WI38 (cell line): ENCODE measurements around the gene PTPRE.

Source experiments
- H3K4me3 ChIP-seq: 2 replicates; pipeline ENCODE4 v1.5.1; 2011; ENCODE audit warnings: low read depth, mild to moderate bottlenecking, control low read depth, low read length
- TF ChIP-seq, protein P1 (sequence below): IDR thresholded peaks from 2 replicates; pipeline ENCODE4 v1.5.1; 2012; ENCODE audit warnings: low read depth, mild to moderate bottlenecking, control low read depth, low read length

The PTPRE gene

DNA sequence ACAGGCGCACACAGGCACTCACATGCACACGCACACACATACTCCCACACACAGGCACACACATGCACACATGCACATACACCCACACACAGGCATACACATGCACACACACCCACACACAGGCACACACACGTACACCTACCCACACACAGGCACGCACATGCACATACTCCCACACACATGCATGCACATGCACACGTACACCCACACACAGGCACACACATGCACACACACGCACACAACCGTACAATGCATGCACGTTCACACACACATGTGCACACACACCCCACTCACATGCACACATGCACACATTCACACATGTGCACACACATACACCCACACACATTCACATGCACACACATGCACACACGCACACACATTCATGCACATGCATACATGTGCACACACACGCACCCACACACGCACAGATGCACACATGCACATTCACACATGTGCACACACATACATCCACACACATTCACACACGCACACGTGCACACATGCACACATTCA lies 160.0 kb downstream of the PTPRE start:
- TF ChIP-seq, protein P1, sequence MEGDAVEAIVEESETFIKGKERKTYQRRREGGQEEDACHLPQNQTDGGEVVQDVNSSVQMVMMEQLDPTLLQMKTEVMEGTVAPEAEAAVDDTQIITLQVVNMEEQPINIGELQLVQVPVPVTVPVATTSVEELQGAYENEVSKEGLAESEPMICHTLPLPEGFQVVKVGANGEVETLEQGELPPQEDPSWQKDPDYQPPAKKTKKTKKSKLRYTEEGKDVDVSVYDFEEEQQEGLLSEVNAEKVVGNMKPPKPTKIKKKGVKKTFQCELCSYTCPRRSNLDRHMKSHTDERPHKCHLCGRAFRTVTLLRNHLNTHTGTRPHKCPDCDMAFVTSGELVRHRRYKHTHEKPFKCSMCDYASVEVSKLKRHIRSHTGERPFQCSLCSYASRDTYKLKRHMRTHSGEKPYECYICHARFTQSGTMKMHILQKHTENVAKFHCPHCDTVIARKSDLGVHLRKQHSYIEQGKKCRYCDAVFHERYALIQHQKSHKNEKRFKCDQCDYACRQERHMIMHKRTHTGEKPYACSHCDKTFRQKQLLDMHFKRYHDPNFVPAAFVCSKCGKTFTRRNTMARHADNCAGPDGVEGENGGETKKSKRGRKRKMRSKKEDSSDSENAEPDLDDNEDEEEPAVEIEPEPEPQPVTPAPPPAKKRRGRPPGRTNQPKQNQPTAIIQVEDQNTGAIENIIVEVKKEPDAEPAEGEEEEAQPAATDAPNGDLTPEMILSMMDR: no peak
- no peak overlapping the region for H3K4me3 ChIP-seq

DNA sequence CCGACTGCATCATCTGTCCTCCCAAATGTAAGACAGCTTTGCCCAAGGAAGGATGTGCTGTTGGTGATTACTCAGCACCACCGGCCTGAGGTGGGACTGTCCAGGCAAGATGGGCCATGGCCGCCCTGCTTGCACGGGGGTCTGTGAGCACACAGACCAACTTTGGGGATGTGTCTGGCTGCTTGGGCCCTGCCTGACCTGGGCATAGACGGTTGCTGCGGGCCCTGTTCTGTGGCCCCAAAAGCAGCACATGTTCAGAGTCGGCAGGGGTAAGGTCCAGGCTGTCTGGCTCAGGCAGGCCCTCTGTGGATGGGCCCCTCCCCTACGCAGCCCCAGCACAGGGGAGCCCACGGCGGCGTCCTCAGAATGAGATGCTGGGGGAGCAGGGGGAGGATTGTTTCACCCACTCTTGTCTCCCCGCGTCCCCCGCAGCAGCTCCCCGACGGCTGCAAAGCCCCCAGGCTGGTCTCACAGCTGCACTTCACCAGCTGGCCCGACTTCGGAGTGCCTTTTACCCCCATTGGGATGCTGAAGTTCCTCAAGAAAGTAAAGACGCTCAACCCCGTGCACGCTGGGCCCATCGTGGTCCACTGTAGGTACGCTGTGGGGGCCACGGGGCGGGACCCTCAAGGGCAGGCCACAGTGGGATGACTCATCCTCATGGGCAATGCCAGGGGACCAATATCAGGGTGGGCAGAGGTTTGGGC lies 160.9 kb downstream of the PTPRE start:
- TF ChIP-seq, protein P1: no peak
- no peak overlapping the region for H3K4me3 ChIP-seq

DNA sequence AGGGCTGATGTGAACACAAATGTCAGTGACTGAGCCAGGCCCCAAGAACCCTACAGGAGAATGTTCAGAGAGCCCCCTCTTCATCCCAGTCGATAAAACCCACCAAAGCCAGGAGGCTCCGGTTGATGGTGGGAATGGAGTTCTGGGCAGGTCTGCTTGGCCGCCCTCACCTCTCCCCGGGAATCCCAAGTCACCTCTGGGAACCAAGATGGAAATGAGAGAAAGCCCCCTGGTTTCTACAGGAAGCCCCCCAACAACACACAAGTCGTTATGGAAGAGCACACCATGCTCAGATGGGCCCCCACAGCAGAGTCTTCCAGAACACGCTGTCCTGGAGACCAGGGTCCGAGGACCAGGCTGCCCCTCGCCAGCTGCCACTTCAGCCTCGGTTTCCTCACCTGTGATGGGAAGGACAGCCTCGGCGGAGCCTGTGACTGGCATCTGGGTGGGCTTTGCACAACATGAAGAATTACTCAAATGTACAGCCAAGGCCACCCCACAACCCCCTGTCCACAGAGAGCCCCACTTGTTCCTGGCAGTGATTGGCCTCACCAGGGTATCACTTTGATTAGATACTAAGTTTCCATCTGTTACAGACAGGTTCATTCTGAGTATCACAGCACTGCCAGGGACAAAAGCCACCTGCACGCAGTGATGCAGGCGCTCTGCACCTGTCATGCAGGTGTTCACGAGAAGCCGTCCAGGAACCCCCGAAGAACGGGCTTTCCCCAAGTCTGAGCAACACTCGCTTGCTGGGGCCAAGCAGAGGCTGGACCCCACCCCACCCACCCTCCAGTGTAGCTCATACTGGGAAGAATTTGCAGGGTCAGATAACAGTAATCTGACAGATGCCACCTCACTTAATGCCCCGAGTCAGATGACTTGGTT lies 161.7 kb downstream of the PTPRE start:
- H3K4me3 ChIP-seq: no peak overlapping the region
- TF ChIP-seq, protein P1: no peak

DNA sequence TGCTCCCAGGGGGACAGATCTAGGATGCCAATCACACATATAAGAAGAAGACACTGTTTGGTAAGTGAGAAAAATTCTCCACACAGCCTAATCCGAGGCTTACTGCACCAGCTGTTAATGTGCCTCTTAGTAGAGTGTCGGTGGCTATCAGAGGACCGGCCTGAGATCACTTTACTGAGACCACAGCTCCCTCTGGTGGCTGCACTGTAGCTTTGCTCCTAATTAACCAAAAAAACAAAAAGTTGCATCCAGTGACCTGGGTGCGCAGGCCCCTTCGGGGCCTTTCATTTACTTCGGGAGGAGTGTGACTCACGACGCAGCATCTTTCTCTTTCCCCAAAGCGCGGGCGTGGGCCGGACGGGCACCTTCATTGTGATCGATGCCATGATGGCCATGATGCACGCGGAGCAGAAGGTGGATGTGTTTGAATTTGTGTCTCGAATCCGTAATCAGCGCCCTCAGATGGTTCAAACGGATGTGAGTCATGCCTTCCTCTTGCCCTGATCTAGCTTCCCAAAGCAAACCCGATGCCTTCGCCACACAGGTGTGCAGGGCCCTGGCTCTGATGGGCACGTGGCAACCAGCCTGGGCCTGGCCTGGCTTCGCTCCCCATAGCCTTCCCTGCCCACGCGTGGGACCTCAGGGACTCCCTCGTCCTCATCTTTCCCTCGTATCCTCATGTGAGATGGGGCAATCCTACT lies 162.6 kb downstream of the PTPRE start:
- TF ChIP-seq, protein P1: peak; percentile 73
- no peak overlapping the region for H3K4me3 ChIP-seq

DNA sequence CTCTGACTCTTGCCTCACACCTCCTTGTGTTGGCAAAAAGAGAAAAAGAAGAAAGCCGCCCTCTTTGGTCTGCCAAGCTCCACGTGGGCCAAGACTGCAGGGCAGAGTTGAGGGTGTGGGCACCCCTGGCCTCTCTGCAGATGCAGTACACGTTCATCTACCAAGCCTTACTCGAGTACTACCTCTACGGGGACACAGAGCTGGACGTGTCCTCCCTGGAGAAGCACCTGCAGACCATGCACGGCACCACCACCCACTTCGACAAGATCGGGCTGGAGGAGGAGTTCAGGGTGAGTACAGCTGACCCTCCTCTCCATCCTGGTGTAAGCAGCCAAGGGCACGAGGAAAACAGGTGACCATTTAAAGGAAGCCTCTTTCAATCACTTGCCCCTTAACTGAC lies 163.3 kb downstream of the PTPRE start:
- H3K4me3 ChIP-seq: no peak overlapping the region
- TF ChIP-seq, protein P1: no peak

DNA sequence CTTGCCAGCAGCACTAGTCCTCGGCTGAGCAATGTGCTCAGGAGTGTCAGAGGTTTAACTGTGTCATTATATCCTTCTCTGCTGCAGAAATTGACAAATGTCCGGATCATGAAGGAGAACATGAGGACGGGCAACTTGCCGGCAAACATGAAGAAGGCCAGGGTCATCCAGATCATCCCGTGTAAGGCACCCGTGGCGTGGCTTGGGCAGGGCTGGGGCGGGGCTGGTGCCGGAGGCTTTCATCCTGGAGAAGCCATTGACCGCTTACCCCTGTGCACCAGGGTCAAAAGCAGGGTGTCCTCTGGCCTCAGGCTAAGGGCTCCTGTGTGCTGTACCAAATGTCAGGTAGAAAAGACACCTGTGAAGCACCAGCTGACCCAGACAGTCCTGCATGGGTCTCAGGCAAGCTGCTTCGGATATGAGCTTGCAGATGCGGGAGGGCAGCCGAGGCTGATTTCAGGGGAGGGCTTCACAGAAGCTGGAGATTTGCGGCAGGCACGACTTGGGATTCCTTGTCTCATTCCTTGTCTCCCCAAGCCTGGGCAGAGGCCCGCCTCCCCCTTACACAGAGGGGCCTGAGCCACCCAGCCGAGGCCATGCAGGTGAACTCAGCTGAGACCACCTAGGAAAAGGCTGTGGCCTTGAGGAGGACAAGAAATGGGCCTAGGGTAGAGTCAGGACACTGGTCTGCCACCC lies 164.0 kb downstream of the PTPRE start:
- H3K4me3 ChIP-seq: no peak overlapping the region
- TF ChIP-seq, protein P1: no peak
